ENCODE data around the gene PSMF1. TPM values are rescaled to one million over a fixed set of nuclear protein-coding genes. Genes with fewer than 3 reads are reported as not detected.

PSMF1 gene
- total and polyA plus RNA-seq, 7 experiments from 2014 or later, result 88.7 to 157 (median 116) TPM

Other genes starting within 250 kb of the PSMF1 start
- not detected for gene ANGPT4, start 202.3 kb upstream of the PSMF1 start, total RNA-seq
- gene ANGPT4, start 202.3 kb upstream of the PSMF1 start, polyA plus RNA-seq, result not detected
- under 1 TPM in 4 of 5 experiments, not detected in 1; 0.19 to 0.40 (median 0.23) TPM for gene RSPO4, start 116.3 kb upstream of the PSMF1 start, total RNA-seq
- gene RSPO4, start 116.3 kb upstream of the PSMF1 start, polyA plus RNA-seq, result not detected
- under 1 TPM in 3 of 5 experiments, not detected in 2; 0.22 to 0.60 (median 0.40) TPM for gene TMEM74B, start 66.4 kb downstream of the PSMF1 start, total RNA-seq
- gene TMEM74B, start 66.4 kb downstream of the PSMF1 start, polyA plus RNA-seq, result under 1 TPM in 1 of 2 donors, not detected in 1; 0.18 TPM
- gene C20orf202, start 84.9 kb downstream of the PSMF1 start, total RNA-seq, result under 1 TPM in 1 of 5 experiments, not detected in 4; 0.22 TPM
- under 1 TPM in 1 of 2 donors, not detected in 1; 0.22 TPM for gene C20orf202, start 84.9 kb downstream of the PSMF1 start, polyA plus RNA-seq
- gene RAD21L1, start 107.4 kb downstream of the PSMF1 start, total RNA-seq, result under 1 TPM in 3 of 5 experiments, not detected in 2; 0.58 to 0.81 (median 0.64) TPM
- gene RAD21L1, start 107.4 kb downstream of the PSMF1 start, polyA plus RNA-seq, result under 1 TPM in 1 of 2 donors, not detected in 1; 0.48 TPM
- 10 to 100 TPM in 4 of 5 experiments, 1 to 10 TPM in 1; 7.3 to 43.4 (median 22.5) TPM for gene SNPH, start 147.7 kb downstream of the PSMF1 start, total RNA-seq
- gene SNPH, start 147.7 kb downstream of the PSMF1 start, polyA plus RNA-seq, result 10 to 100 TPM in 1 of 2 donors, 1 to 10 TPM in 1; 6.0 to 16.7 TPM
- gene SDCBP2, start 210.5 kb downstream of the PSMF1 start, total RNA-seq, result 1 to 10 TPM; 1.0 to 3.6 (median 1.4) TPM
- 1 to 10 TPM; 1.3 to 1.9 TPM for gene SDCBP2, start 210.5 kb downstream of the PSMF1 start, polyA plus RNA-seq

All from naive thymus-derived CD4-positive, alpha-beta T cell (primary cell).